IMR-90 (cell line): ENCODE results near the gene SEMA6A.

Experiments used
- BHLHE40 ChIP-seq: fragments of 150-350 bp; IDR thresholded peaks from 2 replicates; pipeline ENCODE4 v1.6.1; 2016; ENCODE audit warnings: mild to moderate bottlenecking, low read depth, low read length
- POLR2A ChIP-seq: IDR thresholded peaks from 2 replicates; pipeline ENCODE4 v1.6.1; 2012; ENCODE audit warnings: mild to moderate bottlenecking, low read depth, low read length
- SMC3 ChIP-seq: fragments of 150-350 bp; IDR thresholded peaks from 2 replicates; pipeline ENCODE4 v1.6.1; 2016; ENCODE audit warnings: low read depth, mild to moderate bottlenecking, antibody characterized with exemption, low read length, moderate library complexity
- TF ChIP-seq, protein P1 (sequence below): conservative IDR thresholded peaks from 2 replicates; pipeline ENCODE4 v1.5.1; 2012; ENCODE audit warnings: mild to moderate bottlenecking, low read depth, low read length, improper control_type of control experiment

DNA sequence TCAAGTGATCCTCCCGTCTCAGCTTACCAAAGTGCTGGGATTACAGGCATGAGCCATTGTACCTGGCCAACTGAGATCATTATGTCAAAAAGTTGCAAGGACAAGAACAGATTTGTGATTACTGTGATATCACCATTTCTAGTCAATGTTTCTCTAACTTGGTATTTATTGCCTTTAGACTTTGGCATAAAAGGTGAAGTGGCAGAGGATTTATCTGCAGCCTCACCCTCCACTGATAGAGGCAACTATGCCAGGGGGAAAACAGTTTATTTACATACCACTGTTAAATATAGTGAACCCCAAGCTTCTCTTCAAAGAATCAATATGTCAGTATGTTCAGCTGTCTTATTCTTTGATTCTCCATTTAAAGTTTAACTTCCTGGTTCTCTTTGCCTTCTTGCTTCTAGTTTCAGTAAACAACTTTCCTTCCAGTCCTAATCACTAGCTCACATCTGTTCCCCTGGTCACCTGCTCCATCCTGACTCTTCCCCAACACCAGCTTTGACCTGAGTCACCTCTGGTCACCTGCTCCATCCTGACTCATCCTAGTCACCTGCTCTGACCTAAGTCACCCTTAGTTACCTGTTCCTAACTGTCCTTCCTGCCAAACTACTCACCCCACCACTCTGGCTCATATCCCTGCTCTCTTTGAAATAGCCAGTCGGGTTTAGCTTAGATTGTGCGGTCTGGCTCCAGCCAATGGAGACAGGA lies 29.9 kb downstream of the SEMA6A start:
- TF ChIP-seq, protein P1, sequence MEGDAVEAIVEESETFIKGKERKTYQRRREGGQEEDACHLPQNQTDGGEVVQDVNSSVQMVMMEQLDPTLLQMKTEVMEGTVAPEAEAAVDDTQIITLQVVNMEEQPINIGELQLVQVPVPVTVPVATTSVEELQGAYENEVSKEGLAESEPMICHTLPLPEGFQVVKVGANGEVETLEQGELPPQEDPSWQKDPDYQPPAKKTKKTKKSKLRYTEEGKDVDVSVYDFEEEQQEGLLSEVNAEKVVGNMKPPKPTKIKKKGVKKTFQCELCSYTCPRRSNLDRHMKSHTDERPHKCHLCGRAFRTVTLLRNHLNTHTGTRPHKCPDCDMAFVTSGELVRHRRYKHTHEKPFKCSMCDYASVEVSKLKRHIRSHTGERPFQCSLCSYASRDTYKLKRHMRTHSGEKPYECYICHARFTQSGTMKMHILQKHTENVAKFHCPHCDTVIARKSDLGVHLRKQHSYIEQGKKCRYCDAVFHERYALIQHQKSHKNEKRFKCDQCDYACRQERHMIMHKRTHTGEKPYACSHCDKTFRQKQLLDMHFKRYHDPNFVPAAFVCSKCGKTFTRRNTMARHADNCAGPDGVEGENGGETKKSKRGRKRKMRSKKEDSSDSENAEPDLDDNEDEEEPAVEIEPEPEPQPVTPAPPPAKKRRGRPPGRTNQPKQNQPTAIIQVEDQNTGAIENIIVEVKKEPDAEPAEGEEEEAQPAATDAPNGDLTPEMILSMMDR: no peak
- TF ChIP-seq SMC3 (no peak), POLR2A (no peak), BHLHE40 (no peak)
